Endothelial cell (in vitro differentiated cells): ENCODE measurements around the gene SPTB. TPM values are rescaled to one million over a fixed set of nuclear protein-coding genes. Genes with fewer than 3 reads are reported as not detected.

Experiments
- DNase-seq: peaks from one replicate; pipeline ENCODE4 v3.0.0; 2021; ENCODE audit warnings: low spot score
- H3K27ac Mint-ChIP-seq: one replicate; pipeline ENCODE4 v1.8.0; 2021; ENCODE audit warnings: mixed read lengths, inconsistent platforms; ENCODE audit not compliant: unreplicated experiment
- H3K27me3 Mint-ChIP-seq: one replicate; pipeline ENCODE4 v1.8.0; 2021; ENCODE audit warnings: mild to moderate bottlenecking, moderate library complexity, mixed read lengths, inconsistent platforms; ENCODE audit not compliant: unreplicated experiment
- H3K36me3 Mint-ChIP-seq: one replicate; pipeline ENCODE4 v1.8.0; 2021; ENCODE audit warnings: mild to moderate bottlenecking, low read depth, mixed read lengths, inconsistent platforms; ENCODE audit not compliant: unreplicated experiment
- H3K4me1 Mint-ChIP-seq: one replicate; pipeline ENCODE4 v1.8.0; 2021; ENCODE audit warnings: mild to moderate bottlenecking, mixed read lengths, inconsistent platforms; ENCODE audit not compliant: unreplicated experiment
- H3K4me3 Mint-ChIP-seq: one replicate; pipeline ENCODE4 v1.8.0; 2021; ENCODE audit warnings: mild to moderate bottlenecking, mixed read lengths, inconsistent platforms; ENCODE audit not compliant: unreplicated experiment
- H3K9me3 Mint-ChIP-seq: one replicate; pipeline ENCODE4 v1.8.0; 2021; ENCODE audit warnings: mixed read lengths, inconsistent platforms; ENCODE audit not compliant: unreplicated experiment
- CTCF ChIP-seq: fragments of 200-600 bp; sonication (generic); IDR thresholded peaks from one replicate; pipeline ENCODE4 v1.5.0; 2021; ENCODE audit warnings: antibody characterized with exemption; ENCODE audit not compliant: unreplicated experiment
- total RNA-seq: library from RNA; stranded (reverse); fragmentation: NEBNext Ultra II Directional; extraction: Animal tissue kit (Norgen Biotek cat#: 25700); gene quantifications from one replicate; pipeline ENCODE4 v1.2.1, GENCODE V29; 2021; ENCODE audit not compliant: unreplicated experiment

Gene SPTB
- total RNA-seq, 1 donor from 2014 or later, result 0.08 TPM

DNA sequence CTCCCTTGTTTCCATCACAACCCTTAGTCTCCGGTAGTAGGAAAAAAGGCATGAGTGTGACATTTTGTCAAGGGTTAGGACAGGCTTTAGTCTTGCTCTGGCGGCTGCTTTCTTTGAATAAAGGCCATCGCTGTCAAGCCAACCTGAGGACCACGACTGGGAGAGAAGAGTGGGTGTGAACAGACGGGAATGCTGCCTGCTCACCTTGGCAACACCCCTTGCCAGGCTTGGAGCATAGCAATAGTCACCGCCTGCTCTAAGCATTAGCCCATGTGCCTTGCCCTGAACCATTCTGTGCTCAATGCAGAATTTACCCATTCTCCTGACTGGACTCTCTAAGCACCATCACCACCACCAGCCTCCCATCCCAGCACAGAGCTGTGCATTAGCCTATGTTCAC lies 36.2 kb downstream of the SPTB start:
- H3K36me3 Mint-ChIP-seq, result no peaks in the 10 kb centered on the region
- peaks cover 4% of the 10 kb centered on the region for H3K4me1 Mint-ChIP-seq
- no peak overlapping the region for H3K27ac Mint-ChIP-seq
- peaks cover 3% of the 10 kb centered on the region for H3K27me3 Mint-ChIP-seq
- no peak overlapping the region for H3K4me3 Mint-ChIP-seq
- no peak for DNase-seq
- TF ChIP-seq CTCF, result no peak
- H3K9me3 Mint-ChIP-seq, result no peaks in the 10 kb centered on the region

GRCh38 chr14:64841772-64842750 lies 37.6 kb downstream of the SPTB start:
- no peak for TF ChIP-seq CTCF
- H3K4me1 Mint-ChIP-seq, result peaks cover 4% of the 10 kb centered on the region
- no peak overlapping the region for H3K4me3 Mint-ChIP-seq
- peaks cover 3% of the 10 kb centered on the region for H3K27me3 Mint-ChIP-seq
- no peaks in the 10 kb centered on the region for H3K36me3 Mint-ChIP-seq
- no peak overlapping the region for H3K27ac Mint-ChIP-seq
- H3K9me3 Mint-ChIP-seq, result no peaks in the 10 kb centered on the region
- no peak for DNase-seq

DNA sequence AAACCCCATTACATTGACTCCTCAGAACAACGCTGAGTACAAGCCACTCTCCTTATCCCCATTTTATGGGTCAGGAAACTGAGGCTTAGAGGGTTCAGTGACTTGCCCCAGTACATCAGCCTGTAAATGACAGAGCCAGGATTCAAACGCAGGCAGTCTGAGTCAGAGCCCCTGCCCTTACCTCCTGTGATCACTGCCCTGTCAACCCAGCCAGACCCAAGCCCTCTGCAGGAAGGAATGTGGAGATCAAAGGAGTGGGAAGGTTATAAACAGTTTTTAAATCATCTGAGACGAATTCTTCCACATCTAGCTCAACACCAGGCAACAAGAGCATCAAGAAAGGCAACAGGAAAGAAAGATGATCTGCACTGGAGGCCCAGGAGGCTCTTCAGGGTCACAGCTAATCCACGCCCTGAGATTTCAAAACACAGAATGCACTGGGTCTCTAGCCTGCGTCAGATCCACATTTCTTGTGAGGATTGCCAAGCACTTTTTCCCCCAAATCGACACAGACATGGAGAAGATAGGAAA lies 38.5 kb downstream of the SPTB start:
- no peak for TF ChIP-seq CTCF
- Mint-ChIP-seq H3K4me3 (no peak overlapping the region), H3K27ac (no peak overlapping the region), H3K36me3 (no peaks in the 10 kb centered on the region), H3K27me3 (peaks cover 3% of the 10 kb centered on the region), H3K9me3 (no peaks in the 10 kb centered on the region), H3K4me1 (peaks cover 4% of the 10 kb centered on the region)
- peak; percentile 18 for DNase-seq

- no peak overlapping the region for H3K4me3 Mint-ChIP-seq
- no peak for TF ChIP-seq CTCF
- peaks cover 4% of the 10 kb centered on the region for H3K4me1 Mint-ChIP-seq
- no peaks in the 10 kb centered on the region for H3K27me3 Mint-ChIP-seq
- H3K36me3 Mint-ChIP-seq, result no peaks in the 10 kb centered on the region
- no peak overlapping the region for H3K27ac Mint-ChIP-seq
- no peaks in the 10 kb centered on the region for H3K9me3 Mint-ChIP-seq
- no peak for DNase-seq
These were observed 41.1 kb downstream of the SPTB start for GRCh38 chr14:64838656-64839055.

- Mint-ChIP-seq H3K9me3 (no peaks in the 10 kb centered on the region), H3K27me3 (no peaks in the 10 kb centered on the region), H3K27ac (no peak overlapping the region), H3K4me3 (no peak overlapping the region), H3K36me3 (no peaks in the 10 kb centered on the region), H3K4me1 (no peaks in the 10 kb centered on the region)
- DNase-seq, result no peak
- TF ChIP-seq CTCF, result no peak
These were observed 44.3 kb downstream of the SPTB start for GRCh38 chr14:64835431-64835830.
